KMS-11 (cell line): ENCODE measurements around the gene TOP3A.

Source experiments
- H2AFZ ChIP-seq: fragments of 200-600 bp; sonication (generic); 2 replicates; pipeline ENCODE4 v1.6.1; 2016; ENCODE audit warnings: antibody characterized with exemption, mixed run types, low read depth
- H3K27ac ChIP-seq: fragments of 200-600 bp; sonication (generic); 2 replicates; pipeline ENCODE4 v1.6.1; 2016; ENCODE audit warnings: mild to moderate bottlenecking, mixed run types
- H3K27me3 ChIP-seq: fragments of 200-600 bp; sonication (generic); 2 replicates; pipeline ENCODE4 v1.6.1; 2017; ENCODE audit warnings: mild to moderate bottlenecking, low read depth, mixed run types, moderate library complexity; ENCODE audit not compliant: insufficient read depth
- H3K36me3 ChIP-seq: fragments of 200-600 bp; sonication (generic); 2 replicates; pipeline ENCODE4 v1.6.1; 2017; ENCODE audit warnings: mild to moderate bottlenecking, mixed run types; ENCODE audit not compliant: insufficient read depth
- H3K4me1 ChIP-seq: fragments of 200-600 bp; sonication (generic); 2 replicates; pipeline ENCODE4 v1.6.1; 2016; ENCODE audit warnings: mild to moderate bottlenecking, low read depth, mixed run types; ENCODE audit not compliant: poor library complexity, severe bottlenecking
- H3K4me2 ChIP-seq: fragments of 200-600 bp; sonication (generic); 2 replicates; pipeline ENCODE4 v1.7.0; 2016; ENCODE audit warnings: mild to moderate bottlenecking, mixed run types
- H3K4me3 ChIP-seq: fragments of 200-600 bp; sonication (generic); IDR thresholded peaks from 2 replicates; pipeline ENCODE4 v1.6.1; 2017; ENCODE audit warnings: low read depth, low read length, mixed read lengths; ENCODE audit not compliant: insufficient read depth
- H3K79me2 ChIP-seq: fragments of 200-600 bp; sonication (generic); 2 replicates; pipeline ENCODE4 v1.6.1; 2016; ENCODE audit warnings: low read depth, mixed run types; ENCODE audit not compliant: insufficient read depth
- H3K9ac ChIP-seq: fragments of 200-600 bp; sonication (generic); 2 replicates; pipeline ENCODE4 v1.6.1; 2016; ENCODE audit warnings: mild to moderate bottlenecking, mixed run types
- H4K20me1 ChIP-seq: fragments of 200-600 bp; sonication (generic); 2 replicates; pipeline ENCODE4 v1.6.1; 2016; ENCODE audit warnings: mild to moderate bottlenecking, mixed run types; ENCODE audit not compliant: insufficient read depth
- CTCF ChIP-seq: fragments of 200-600 bp; sonication (generic); conservative IDR thresholded peaks from 2 replicates; pipeline ENCODE4 v1.6.1; 2017; ENCODE audit warnings: low read depth, mild to moderate bottlenecking, antibody characterized with exemption, low read length, moderate library complexity, mixed read lengths

The TOP3A gene

GRCh38 chr17:18281788-18282187, 33.0 kb downstream of the TOP3A start:
- Histone ChIP-seq H3K27ac (no peak overlapping the region), H3K36me3 (no peaks in the 10 kb centered on the region), H3K4me3 (no peak overlapping the region), H3K27me3 (no peaks in the 10 kb centered on the region), H4K20me1 (no peaks in the 10 kb centered on the region), H3K79me2 (no peaks in the 10 kb centered on the region), H2AFZ (no peak overlapping the region), H3K9ac (no peak overlapping the region), H3K4me1 (no peaks in the 10 kb centered on the region), H3K4me2 (no peak overlapping the region)
- TF ChIP-seq CTCF = no peak

GRCh38 chr17:18280766-18281371, 33.9 kb downstream of the TOP3A start:
- no peaks in the 10 kb centered on the region for H3K4me1 ChIP-seq
- no peak overlapping the region for H3K27ac ChIP-seq
- H2AFZ ChIP-seq = no peak overlapping the region
- no peak overlapping the region for H3K9ac ChIP-seq
- H3K79me2 ChIP-seq = no peaks in the 10 kb centered on the region
- no peak for TF ChIP-seq CTCF
- H3K4me2 ChIP-seq = no peak overlapping the region
- H4K20me1 ChIP-seq = no peaks in the 10 kb centered on the region
- H3K4me3 ChIP-seq = no peak overlapping the region
- no peaks in the 10 kb centered on the region for H3K36me3 ChIP-seq
- H3K27me3 ChIP-seq = no peaks in the 10 kb centered on the region

- Histone ChIP-seq H3K36me3 (no peaks in the 10 kb centered on the region), H3K4me2 (no peak overlapping the region), H4K20me1 (no peaks in the 10 kb centered on the region), H2AFZ (no peak overlapping the region), H3K4me1 (no peaks in the 10 kb centered on the region), H3K79me2 (no peaks in the 10 kb centered on the region), H3K9ac (no peak overlapping the region), H3K27ac (no peak overlapping the region), H3K4me3 (no peak overlapping the region), H3K27me3 (no peaks in the 10 kb centered on the region)
- TF ChIP-seq CTCF = no peak
Observed at GRCh38 chr17:18280249-18280648, 34.5 kb downstream of the TOP3A start.

- Histone ChIP-seq H3K27me3 (no peaks in the 10 kb centered on the region), H3K9ac (no peak overlapping the region), H3K27ac (no peak overlapping the region), H3K79me2 (no peaks in the 10 kb centered on the region), H3K36me3 (no peaks in the 10 kb centered on the region), H3K4me1 (no peaks in the 10 kb centered on the region), H3K4me3 (no peak overlapping the region), H4K20me1 (no peaks in the 10 kb centered on the region), H2AFZ (no peak overlapping the region), H3K4me2 (no peak overlapping the region)
- no peak for TF ChIP-seq CTCF
Observed at GRCh38 chr17:18278867-18279266, 35.9 kb downstream of the TOP3A start.
